ENCODE results near the gene PPP1R37.
A peak's percentile ranks its signal among the peaks of the same experiment; 100 is the strongest.

PPP1R37 gene

GRCh38 chr19:45170146-45171106 lies 77.4 kb downstream of the PPP1R37 start:
- DNase-seq (ENCODE audit: low spot score), result no peak

- DNase-seq (ENCODE audit: low spot score), result no peak
These were observed 78.2 kb downstream of the PPP1R37 start for GRCh38 chr19:45171211-45171623.

GRCh38 chr19:45172173-45172572 lies 79.2 kb downstream of the PPP1R37 start:
- no peak for DNase-seq (ENCODE audit: low spot score)

GRCh38 chr19:45172611-45173208 lies 79.7 kb downstream of the PPP1R37 start:
- DNase-seq (ENCODE audit: low spot score), result no peak

GRCh38 chr19:45173816-45174215 lies 80.8 kb downstream of the PPP1R37 start:
- DNase-seq (ENCODE audit: low spot score), result peak; percentile 17

- no peak for DNase-seq (ENCODE audit: low spot score)
These were observed 82.8 kb downstream of the PPP1R37 start for GRCh38 chr19:45175515-45176345.

- DNase-seq (ENCODE audit: low spot score), result peak; percentile 60
These were observed 84.9 kb downstream of the PPP1R37 start, which contains the start of gene TRAPPC6A for GRCh38 chr19:45177817-45178261. TRAPPC6A (minus strand) TSS chr19:45178237; CDS start chr19:45178218, 19 bp downstream.

GRCh38 chr19:45178262-45179071 lies 85.5 kb downstream of the PPP1R37 start, which contains the start of gene BLOC1S3:
BLOC1S3 (plus strand) TSS chr19:45178784; CDS start chr19:45179297, 513 bp downstream.
- peak; percentile 98 for DNase-seq (ENCODE audit: low spot score)

- DNase-seq (ENCODE audit: low spot score), result no peak
These were observed 86.3 kb downstream of the PPP1R37 start for GRCh38 chr19:45179072-45179891.

- DNase-seq (ENCODE audit: low spot score), result no peak
These were observed 87.0 kb downstream of the PPP1R37 start for GRCh38 chr19:45179892-45180370.

GRCh38 chr19:45180936-45181335 lies 88.0 kb downstream of the PPP1R37 start:
- DNase-seq (ENCODE audit: low spot score), result no peak

GRCh38 chr19:45182758-45183157 lies 89.8 kb downstream of the PPP1R37 start:
- DNase-seq (ENCODE audit: low spot score), result no peak

GRCh38 chr19:45184115-45184514 lies 91.1 kb downstream of the PPP1R37 start:
- DNase-seq (ENCODE audit: low spot score), result no peak

GRCh38 chr19:45186509-45187334 lies 93.7 kb downstream of the PPP1R37 start:
- DNase-seq (ENCODE audit: low spot score), result no peak

- DNase-seq (ENCODE audit: low spot score), result no peak
These were observed 94.6 kb downstream of the PPP1R37 start for GRCh38 chr19:45187421-45188100.

GRCh38 chr19:45189971-45190370 lies 97.0 kb downstream of the PPP1R37 start:
- DNase-seq (ENCODE audit: low spot score), result no peak

GRCh38 chr19:45191375-45191774 lies 98.4 kb downstream of the PPP1R37 start:
- no peak for DNase-seq (ENCODE audit: low spot score)

- DNase-seq (ENCODE audit: low spot score), result no peak
These were observed 102.8 kb downstream of the PPP1R37 start for GRCh38 chr19:45195764-45196163.

Measured in AG08395 (cell line).